GM12891 (cell line): ENCODE data around the gene TRAPPC6A.

ENCODE experiments used
- DNase-seq: peaks from one replicate; pipeline ENCODE4 v3.0.0; 2011; ENCODE audit warnings: low spot score; ENCODE audit not compliant: insufficient read length
- FAIRE-seq: peaks from 2 replicates; lab custom pipeline; 2011; peaks lifted over from hg19 to GRCh38; lab: Jason Lieb, UNC
- PAX5 ChIP-seq: IDR thresholded peaks from 2 replicates; pipeline ENCODE4 v1.6.1; 2011; ENCODE audit warnings: low read length, moderate library complexity, mild to moderate bottlenecking; ENCODE audit not compliant: insufficient read depth, severe bottlenecking
- POLR2A ChIP-seq: IDR thresholded peaks from 2 replicates; pipeline ENCODE4 v1.6.1; 2011; ENCODE audit warnings: low read depth, low read length, control low read depth
- POLR2AphosphoS5 ChIP-seq: IDR thresholded peaks from 2 replicates; pipeline ENCODE4 v1.6.1; 2011; ENCODE audit warnings: low read depth, low read length, control low read depth
- POU2F2 ChIP-seq: IDR thresholded peaks from 2 replicates; pipeline ENCODE4 v1.6.1; 2011; ENCODE audit warnings: low read depth, mild to moderate bottlenecking, control low read depth, low read length, moderate library complexity
- SPI1 ChIP-seq: IDR thresholded peaks from 2 replicates; pipeline ENCODE4 v1.6.1; 2011; ENCODE audit warnings: low read depth, low read length, control low read depth
- TAF1 ChIP-seq: IDR thresholded peaks from 2 replicates; pipeline ENCODE4 v1.6.1; 2011; ENCODE audit warnings: low read depth, low read length, control low read depth

The TRAPPC6A gene

GRCh38 chr19:45150751-45151281, 27.2 kb downstream of the TRAPPC6A start:
- FAIRE-seq = no peak
- TF ChIP-seq TAF1 = no peak
- TF ChIP-seq POU2F2 = no peak
- no peak for TF ChIP-seq PAX5
- no peak for TF ChIP-seq POLR2A
- no peak for TF ChIP-seq SPI1
- no peak for TF ChIP-seq POLR2AphosphoS5
- DNase-seq = peak; percentile 20

- FAIRE-seq (no peak), DNase-seq (no peak)
- no peak for TF ChIP-seq PAX5
- TF ChIP-seq POU2F2 = no peak
- no peak for TF ChIP-seq TAF1
- TF ChIP-seq POLR2AphosphoS5 = no peak
- TF ChIP-seq POLR2A = no peak
- no peak for TF ChIP-seq SPI1
These were observed 27.9 kb downstream of the TRAPPC6A start for GRCh38 chr19:45150180-45150579.

- no peak for TF ChIP-seq POU2F2
- no peak for TF ChIP-seq POLR2A
- TF ChIP-seq TAF1 = no peak
- no peak for TF ChIP-seq POLR2AphosphoS5
- TF ChIP-seq SPI1 = no peak
- no peak for TF ChIP-seq PAX5
- DNase-seq (no peak), FAIRE-seq (no peak)
These were observed 28.9 kb downstream of the TRAPPC6A start for GRCh38 chr19:45149129-45149528.

GRCh38 chr19:45147835-45148676, 30.0 kb downstream of the TRAPPC6A start:
- TF ChIP-seq POU2F2 = no peak
- no peak for TF ChIP-seq POLR2A
- TF ChIP-seq TAF1 = no peak
- TF ChIP-seq SPI1 = no peak
- TF ChIP-seq PAX5 = no peak
- no peak for TF ChIP-seq POLR2AphosphoS5
- FAIRE-seq (peak; percentile 26), DNase-seq (peak; percentile 17)

- FAIRE-seq = no peak
- TF ChIP-seq POU2F2 (no peak), SPI1 (no peak), POLR2AphosphoS5 (no peak)
- DNase-seq = no peak
These were observed 31.3 kb downstream of the TRAPPC6A start for GRCh38 chr19:45146741-45147205.

- TF ChIP-seq PAX5 = no peak
- no peak for TF ChIP-seq SPI1
- TF ChIP-seq POU2F2 = no peak
- no peak for TF ChIP-seq TAF1
- no peak for TF ChIP-seq POLR2A
- no peak for TF ChIP-seq POLR2AphosphoS5
- FAIRE-seq (no peak), DNase-seq (no peak)
These were observed 31.8 kb downstream of the TRAPPC6A start for GRCh38 chr19:45146251-45146650.

- TF ChIP-seq POU2F2 (no peak), POLR2A (no peak), POLR2AphosphoS5 (no peak), SPI1 (no peak), TAF1 (no peak), PAX5 (no peak)
- FAIRE-seq (no peak), DNase-seq (no peak)
These were observed 32.5 kb downstream of the TRAPPC6A start for GRCh38 chr19:45145270-45146189.

- DNase-seq (no peak), FAIRE-seq (no peak)
- TF ChIP-seq POLR2AphosphoS5 = no peak
These were observed 33.4 kb downstream of the TRAPPC6A start for GRCh38 chr19:45144431-45145269.
